Measurements from ENCODE around the gene THRA.

Gene THRA

GRCh38 chr17:40026816-40027613 is 35.8 kb upstream of the THRA start:
- peak; percentile 75 to 80 for DNase-seq

GRCh38 chr17:40027614-40028012 is 35.2 kb upstream of the THRA start:
- DNase-seq, result no peak

- no peak for DNase-seq
Measured at GRCh38 chr17:40028595-40028994, 34.2 kb upstream of the THRA start.

- DNase-seq, result no peak
Measured at GRCh38 chr17:40031706-40032105, 31.1 kb upstream of the THRA start.

- no peak for DNase-seq
Measured at GRCh38 chr17:40032322-40033320, 30.1 kb upstream of the THRA start.

GRCh38 chr17:40033339-40033738 is 29.4 kb upstream of the THRA start:
- DNase-seq, result no peak

- no peak for DNase-seq
Measured at GRCh38 chr17:40034426-40035161, 28.2 kb upstream of the THRA start.

GRCh38 chr17:40035162-40035559 is 27.6 kb upstream of the THRA start:
- no peak for DNase-seq

GRCh38 chr17:40038882-40039513 is 23.8 kb upstream of the THRA start:
- no peak for DNase-seq

GRCh38 chr17:40041196-40041595 is 21.6 kb upstream of the THRA start:
- DNase-seq, result no peak

- DNase-seq, result no peak
Measured at GRCh38 chr17:40056379-40057015, 6.3 kb upstream of the THRA start.

GRCh38 chr17:40058186-40058784 is 4.5 kb upstream of the THRA start:
- no peak for DNase-seq

GRCh38 chr17:40058865-40059264 is 3.9 kb upstream of the THRA start:
- no peak for DNase-seq

- no peak for DNase-seq
Measured at GRCh38 chr17:40059729-40060475, 2.9 kb upstream of the THRA start.

GRCh38 chr17:40060887-40061608 is 1.7 kb upstream of the THRA start:
- DNase-seq, result no peak

GRCh38 chr17:40061609-40062038 is 1.1 kb upstream of the THRA start:
- DNase-seq, result no peak

- DNase-seq, result no peak
Measured at GRCh38 chr17:40063187-40063771, 514 bp downstream of the THRA start.

GRCh38 chr17:40063901-40064531 is 1.3 kb downstream of the THRA start:
- DNase-seq, result no peak

All from activated CD4-positive, alpha-beta T cell treated with anti-CD3 and anti-CD28 coated beads, Interleukin-2, amount 50 U/mL, for 48 hours (primary cell).